GM19240 (cell line): Measurements from ENCODE around the gene CNTNAP2.

Source experiments
- DNase-seq: peaks from one replicate; pipeline ENCODE4 v3.0.0; 2011; ENCODE audit warnings: low spot score; ENCODE audit not compliant: insufficient read length

The CNTNAP2 gene

GRCh38 chr7:147607157-147607800 lies 1490.7 kb downstream of the CNTNAP2 start:
- DNase-seq: no peak

DNA sequence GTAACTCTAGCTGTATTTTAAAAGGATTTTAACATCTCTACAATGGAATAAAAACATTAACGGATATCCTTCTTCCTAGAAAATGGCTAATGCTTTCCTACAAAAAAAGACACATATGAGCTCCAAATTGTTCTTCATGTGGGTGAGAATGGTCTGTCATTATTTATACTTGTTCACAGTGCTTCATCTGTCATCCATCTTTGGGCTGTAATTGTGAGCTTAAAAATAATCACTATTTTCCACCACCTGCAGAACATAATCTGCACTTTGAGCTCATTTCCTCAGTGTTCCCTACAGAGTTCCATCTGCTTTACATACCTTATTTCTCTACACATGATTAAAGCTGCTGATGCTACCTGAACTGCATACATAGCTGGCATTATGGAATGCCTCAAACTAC lies 1494.8 kb downstream of the CNTNAP2 start:
- DNase-seq: no peak

GRCh38 chr7:147635288-147635687 lies 1518.7 kb downstream of the CNTNAP2 start:
- no peak for DNase-seq

GRCh38 chr7:147636553-147636952 lies 1520.0 kb downstream of the CNTNAP2 start:
- no peak for DNase-seq

GRCh38 chr7:147638566-147638965 lies 1522.0 kb downstream of the CNTNAP2 start:
- DNase-seq: no peak

GRCh38 chr7:147639037-147639436 lies 1522.4 kb downstream of the CNTNAP2 start:
- DNase-seq: no peak

GRCh38 chr7:147639751-147640150 lies 1523.2 kb downstream of the CNTNAP2 start:
- DNase-seq: no peak

DNA sequence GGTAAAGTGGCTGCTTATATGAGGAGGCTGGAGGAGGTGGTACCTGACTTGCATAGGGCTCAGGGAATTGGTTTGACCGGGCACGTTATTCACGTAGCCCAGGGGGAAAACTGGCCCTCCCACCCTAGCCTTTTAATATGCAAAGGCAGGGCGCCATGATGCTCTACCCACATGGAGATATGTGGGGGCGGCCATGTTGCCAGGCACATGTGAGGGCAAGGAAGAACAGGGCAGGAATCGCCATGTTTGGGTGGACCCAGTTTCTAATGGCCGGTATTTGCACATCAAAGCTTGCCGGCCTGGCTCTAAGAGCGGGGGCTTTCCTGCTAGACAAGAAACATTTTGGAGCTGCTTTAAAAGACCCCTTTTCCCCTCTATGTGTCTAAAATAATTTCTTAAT lies 1524.2 kb downstream of the CNTNAP2 start:
- no peak for DNase-seq

DNA sequence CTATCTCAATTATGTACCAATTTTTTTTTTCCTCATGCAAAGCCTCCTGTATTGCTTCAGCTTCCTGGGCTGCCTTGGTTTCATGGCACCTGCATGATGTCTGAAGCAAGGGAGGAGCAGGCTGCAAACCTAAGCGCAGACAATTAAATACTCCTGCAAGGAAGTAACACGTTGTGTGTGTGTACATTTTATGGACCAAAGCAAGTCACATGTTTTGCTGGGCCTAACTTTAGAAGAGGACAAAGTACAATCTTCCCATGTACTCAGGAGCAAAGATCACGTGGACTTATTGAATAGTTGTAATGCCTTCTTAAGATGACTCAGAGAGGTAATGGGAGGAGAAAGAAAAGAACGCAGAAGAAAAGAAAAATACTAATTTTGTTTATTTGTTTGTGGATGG lies 1530.0 kb downstream of the CNTNAP2 start:
- no peak for DNase-seq

- no peak for DNase-seq
These were observed 1534.4 kb downstream of the CNTNAP2 start for GRCh38 chr7:147650991-147651390.

- DNase-seq: no peak
These were observed 1535.0 kb downstream of the CNTNAP2 start for GRCh38 chr7:147651601-147652000.

GRCh38 chr7:147653456-147653855 lies 1536.9 kb downstream of the CNTNAP2 start:
- DNase-seq: no peak

DNA sequence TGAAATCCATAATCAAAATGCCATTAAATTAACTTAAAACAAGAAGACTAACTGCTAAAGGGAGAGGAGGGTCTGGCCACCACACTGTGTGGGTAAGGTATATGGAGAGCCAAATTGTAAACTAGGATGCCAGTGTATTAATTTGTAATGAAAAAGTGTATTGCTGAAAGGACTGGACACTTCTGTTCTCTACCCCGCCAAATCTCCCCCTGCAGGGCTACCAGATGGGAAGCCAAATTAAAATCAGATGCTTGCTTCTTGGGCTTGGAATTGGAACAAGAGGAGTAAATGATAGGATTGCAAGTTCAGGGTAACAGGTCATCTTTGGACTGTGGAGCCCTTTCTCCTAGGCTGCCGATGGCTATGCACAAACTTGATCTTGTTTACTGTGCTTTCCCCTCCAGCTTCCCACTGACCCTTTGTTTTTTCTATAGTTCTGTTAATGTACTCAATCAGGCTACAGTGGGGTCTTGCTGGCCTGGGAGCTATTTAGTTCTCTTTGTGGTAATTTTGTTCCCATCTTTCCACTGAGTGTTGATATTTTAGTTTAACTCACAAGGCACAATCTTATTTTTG lies 1541.9 kb downstream of the CNTNAP2 start:
- no peak for DNase-seq

- DNase-seq: no peak
These were observed 1542.7 kb downstream of the CNTNAP2 start for GRCh38 chr7:147659036-147659995.

GRCh38 chr7:147664541-147664940 lies 1547.9 kb downstream of the CNTNAP2 start:
- no peak for DNase-seq

DNA sequence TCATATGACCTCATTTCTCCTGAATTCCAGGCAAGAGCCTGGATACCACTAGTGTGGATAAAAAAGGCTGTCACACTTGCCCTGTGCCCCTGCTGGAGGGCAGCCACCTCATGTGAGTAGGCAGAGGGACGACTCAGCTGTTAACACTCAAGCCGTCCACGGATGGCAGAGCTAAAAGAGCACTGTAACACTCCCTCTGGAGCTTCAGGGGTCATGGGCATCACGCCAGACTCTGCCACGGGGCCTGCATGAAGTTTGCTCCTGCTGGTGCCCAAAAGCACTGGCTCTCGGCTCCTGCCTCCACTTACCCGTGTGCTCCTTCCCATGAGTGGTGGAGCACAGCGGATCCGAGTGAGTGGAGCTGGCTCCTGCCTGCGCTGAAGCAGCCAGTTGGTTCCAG lies 1554.2 kb downstream of the CNTNAP2 start:
- DNase-seq: no peak

DNA sequence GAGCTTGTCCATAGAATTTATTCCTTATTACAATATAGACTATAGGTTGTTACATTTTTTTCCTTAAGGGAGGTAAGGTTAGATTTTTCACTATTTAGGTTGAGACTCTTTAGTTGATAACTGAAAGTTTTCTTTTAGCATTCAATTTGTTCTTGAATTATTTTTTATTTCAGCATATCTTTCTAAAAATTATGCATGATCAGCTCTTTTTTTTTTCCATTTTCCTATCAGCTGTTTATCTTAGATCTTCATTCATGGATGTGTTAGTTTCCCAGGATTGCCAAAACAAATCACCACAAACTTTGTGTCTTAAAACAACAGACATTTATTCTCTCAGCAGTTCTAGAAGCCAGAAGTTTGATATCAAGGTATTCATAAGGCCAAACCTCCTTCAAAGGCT lies 1558.1 kb downstream of the CNTNAP2 start:
- no peak for DNase-seq

DNA sequence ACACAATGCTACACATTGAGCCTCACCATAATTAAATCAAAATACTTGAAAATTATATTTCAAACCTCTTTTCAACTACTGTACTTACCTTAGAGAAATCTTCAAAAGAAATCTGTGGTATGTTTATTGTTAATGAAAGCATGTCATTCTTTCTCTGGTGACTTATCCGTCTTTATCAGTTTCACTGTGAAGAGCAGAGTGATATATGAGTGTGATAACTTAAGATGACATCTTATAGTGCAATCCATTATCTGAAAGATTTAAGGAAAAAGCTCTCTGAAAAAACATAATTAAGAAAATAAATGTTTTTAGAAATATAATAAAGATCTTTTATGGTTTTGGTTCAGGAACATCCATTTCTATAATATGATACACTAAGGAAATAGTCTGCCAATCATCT lies 1562.3 kb downstream of the CNTNAP2 start:
- no peak for DNase-seq

DNA sequence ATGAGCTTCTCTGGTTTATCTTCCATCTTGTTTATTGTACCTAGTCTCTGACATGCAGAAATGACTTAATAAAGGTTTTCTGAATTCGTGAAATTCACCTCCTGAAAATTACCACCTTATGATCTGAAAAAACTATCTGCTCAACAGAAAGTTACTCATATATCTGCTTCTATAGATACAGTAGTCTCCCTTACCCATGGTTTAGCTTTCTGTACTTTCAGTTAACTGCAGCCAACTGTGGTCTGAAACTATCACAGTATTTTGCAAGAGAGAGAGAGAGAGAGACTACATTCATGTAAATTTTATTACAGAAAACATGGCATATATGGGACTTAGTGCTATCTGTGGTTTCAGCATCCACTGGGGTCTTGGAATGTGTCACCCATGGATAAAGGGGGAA lies 1564.9 kb downstream of the CNTNAP2 start:
- no peak for DNase-seq

DNA sequence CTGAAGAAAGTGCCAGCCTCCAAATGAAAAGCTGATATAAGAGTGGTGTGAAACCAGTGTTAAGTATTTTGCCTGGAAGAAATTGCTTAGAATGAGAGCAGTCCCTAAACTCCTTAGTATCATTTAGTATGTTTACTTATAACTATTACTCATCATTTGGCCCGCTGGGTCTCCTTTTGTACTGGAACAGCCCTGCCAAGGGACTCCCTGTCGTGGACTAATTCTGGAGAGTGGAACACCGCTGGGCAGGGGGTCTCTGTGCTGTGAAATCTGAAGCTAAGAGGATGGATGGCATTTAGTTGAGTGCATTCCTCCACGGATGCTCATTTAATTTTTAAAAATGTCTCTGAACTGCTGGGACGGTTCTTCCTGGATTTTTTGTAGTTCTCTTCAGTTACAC lies 1584.1 kb downstream of the CNTNAP2 start:
- DNase-seq: no peak

- DNase-seq: no peak
These were observed 1591.3 kb downstream of the CNTNAP2 start for GRCh38 chr7:147707926-147708325.

GRCh38 chr7:147708871-147709270 lies 1592.3 kb downstream of the CNTNAP2 start:
- DNase-seq: no peak
